CD14-positive monocyte (primary cell): ENCODE results near the gene VWF. TPM values are rescaled to one million over a fixed set of nuclear protein-coding genes. Genes with fewer than 3 reads are reported as not detected.

Source experiments
- DNase-seq, 3 donors: peaks; one replicate each; pipeline ENCODE4 v3.0.0-alpha.2; 2011 to 2022
- H2AFZ ChIP-seq: 2 replicates; pipeline ENCODE4 v1.6.0; 2012; ENCODE audit warnings: mild to moderate bottlenecking, low read depth, low read length, inconsistent platforms; ENCODE audit not compliant: insufficient read depth, poor library complexity, severe bottlenecking
- H3K27ac ChIP-seq, 2 donors: 1 replicate in 1 of 2; 2 replicates in 1 of 2; pipeline ENCODE4 v1.5.1; 2012 to 2013; ENCODE audit warnings: low read length in 2 of 2, control low read depth in 1 of 2, inconsistent platforms in 1 of 2, low read depth in 1 of 2, mild to moderate bottlenecking in 1 of 2
- H3K27me3 ChIP-seq, 2 donors: one replicate each; pipeline versions ENCODE4 v1.6.0 to v1.6.1; 2011 to 2013; ENCODE audit warnings: low read length in 2 of 2; ENCODE audit not compliant: control insufficient read depth in 2 of 2, insufficient read depth in 2 of 2
- H3K36me3 ChIP-seq, 2 donors: replicated peaks in 1 of 2; 1 replicate in 1 of 2; 2 replicates in 1 of 2; pipeline versions ENCODE4 v1.5.1 to v1.6.1; 2012 to 2013; ENCODE audit warnings: low read length in 2 of 2, control low read depth in 1 of 2, inconsistent platforms in 1 of 2, mild to moderate bottlenecking in 1 of 2; ENCODE audit not compliant: insufficient read depth in 2 of 2, control insufficient read depth in 1 of 2
- H3K4me1 ChIP-seq, 2 donors: 1 replicate in 1 of 2; 2 replicates in 1 of 2; pipeline versions ENCODE4 v1.5.1 to v1.6.1; 2012 to 2013; ENCODE audit warnings: low read length in 2 of 2, control low read depth in 1 of 2, inconsistent platforms in 1 of 2, mild to moderate bottlenecking in 1 of 2, moderate library complexity in 1 of 2; ENCODE audit not compliant: insufficient read depth in 2 of 2, control insufficient read depth in 1 of 2
- H3K4me2 ChIP-seq: replicated peaks from 2 replicates; pipeline ENCODE3; 2012; ENCODE audit warnings: low read length, moderate library complexity, mild to moderate bottlenecking; ENCODE audit not compliant: poor library complexity, severe bottlenecking; ENCODE audit errors: extremely low read depth
- H3K4me3 ChIP-seq, 3 experiments: fragments of 200-600 bp in 1 of 3; sonication (generic) in 1 of 3; replicated peaks in 1 of 3; 1 replicate in 2 of 3; 2 replicates in 1 of 3; pipeline ENCODE4 v1.5.1; 2011 to 2013; ENCODE audit warnings: low read length in 3 of 3, mild to moderate bottlenecking in 3 of 3, control low read depth in 2 of 3, low read depth in 2 of 3, inconsistent platforms in 1 of 3, moderate library complexity in 1 of 3
- H3K79me2 ChIP-seq: 2 replicates; pipeline ENCODE4 v1.6.0; 2012; ENCODE audit warnings: mild to moderate bottlenecking, control low read depth, inconsistent platforms, low read length, moderate library complexity; ENCODE audit not compliant: insufficient read depth
- H3K9ac ChIP-seq: 2 replicates; pipeline ENCODE4 v1.6.0; 2017; ENCODE audit warnings: low read length, mild to moderate bottlenecking; ENCODE audit not compliant: insufficient read depth, poor library complexity, severe bottlenecking
- H3K9me3 ChIP-seq, 2 donors: replicated peaks in 1 of 2; 1 replicate in 1 of 2; 2 replicates in 1 of 2; pipeline versions ENCODE4 v1.5.1 to v1.6.1; 2012 to 2013; ENCODE audit warnings: low read length in 2 of 2, control low read depth in 1 of 2; ENCODE audit not compliant: control insufficient read depth in 1 of 2, insufficient read depth in 1 of 2
- H4K20me1 ChIP-seq: 2 replicates; pipeline ENCODE4 v1.6.0; 2012; ENCODE audit warnings: mild to moderate bottlenecking, low read length, control low read depth, moderate library complexity; ENCODE audit not compliant: insufficient read depth
- H3K27ac Mint-ChIP-seq, 7 donors: one replicate each; pipeline ENCODE4 v1.8.0; 2020; ENCODE audit warnings: mild to moderate bottlenecking in 7 of 7, mixed read lengths in 7 of 7, moderate library complexity in 6 of 7, inconsistent platforms in 2 of 7
- H3K27me3 Mint-ChIP-seq, 3 donors: one replicate each; pipeline ENCODE4 v1.8.0; 2021 to 2022; ENCODE audit warnings: low read depth in 3 of 3, mild to moderate bottlenecking in 3 of 3, mixed read lengths in 3 of 3, moderate library complexity in 3 of 3, inconsistent platforms in 1 of 3
- H3K36me3 Mint-ChIP-seq, 2 donors: one replicate each; pipeline ENCODE4 v1.8.0; 2020; ENCODE audit warnings: mixed read lengths in 2 of 2, inconsistent platforms in 1 of 2, mild to moderate bottlenecking in 1 of 2
- H3K4me1 Mint-ChIP-seq: one replicate; pipeline ENCODE4 v1.8.0; 2020; ENCODE audit warnings: mild to moderate bottlenecking, mixed read lengths
- H3K4me3 Mint-ChIP-seq, 2 donors: one replicate each; pipeline ENCODE4 v1.8.0; 2020; ENCODE audit warnings: mild to moderate bottlenecking in 2 of 2, mixed read lengths in 2 of 2, moderate library complexity in 1 of 2
- H3K9me3 Mint-ChIP-seq, 7 donors: one replicate each; pipeline ENCODE4 v1.8.0; 2020 to 2022; ENCODE audit warnings: mixed read lengths in 7 of 7, mild to moderate bottlenecking in 6 of 7, moderate library complexity in 6 of 7, inconsistent platforms in 2 of 7
- WGBS: methylation state at CpG from one replicate; pipeline ENCODE4 v1.1.5; 2013; ENCODE audit warnings: missing lambda C conversion rate; ENCODE audit not compliant: insufficient coverage; 5-methylcytosine and 5-hydroxymethylcytosine counted together
- intact Hi-C, 2 donors: fragments of 100-400 bp; cut with micrococcal nuclease; formaldehyde crosslinking; loops; one replicate each; pipeline versions ENCODE4 v1.15.0 to v1.15.1; 2023
- polyA plus RNA-seq, 3 donors: library from polyadenylated mRNA; depleted of rRNA in 1 of 3; unstranded in 2 of 3; stranded (reverse) in 1 of 3; fragments of 300-500 nt in 2 of 3; fragments of >200 nt in 1 of 3; fragmentation: Illumina TruSeq in 2 of 3; gene quantifications; 1 replicate in 2 of 3; 2 replicates in 1 of 3; pipeline ENCODE4 v1.2.3, GENCODE V29; 2012 to 2021
- TF ChIP-seq, protein P1 (sequence below): fragments of 200-600 bp; IDR thresholded peaks from one replicate; pipeline ENCODE4 v1.8.0; 2022; ENCODE audit warnings: antibody characterized with exemption, mild to moderate bottlenecking

Gene VWF
- polyA plus RNA-seq, 3 donors: 0.17 to 0.49 (median 0.48) TPM

DNA sequence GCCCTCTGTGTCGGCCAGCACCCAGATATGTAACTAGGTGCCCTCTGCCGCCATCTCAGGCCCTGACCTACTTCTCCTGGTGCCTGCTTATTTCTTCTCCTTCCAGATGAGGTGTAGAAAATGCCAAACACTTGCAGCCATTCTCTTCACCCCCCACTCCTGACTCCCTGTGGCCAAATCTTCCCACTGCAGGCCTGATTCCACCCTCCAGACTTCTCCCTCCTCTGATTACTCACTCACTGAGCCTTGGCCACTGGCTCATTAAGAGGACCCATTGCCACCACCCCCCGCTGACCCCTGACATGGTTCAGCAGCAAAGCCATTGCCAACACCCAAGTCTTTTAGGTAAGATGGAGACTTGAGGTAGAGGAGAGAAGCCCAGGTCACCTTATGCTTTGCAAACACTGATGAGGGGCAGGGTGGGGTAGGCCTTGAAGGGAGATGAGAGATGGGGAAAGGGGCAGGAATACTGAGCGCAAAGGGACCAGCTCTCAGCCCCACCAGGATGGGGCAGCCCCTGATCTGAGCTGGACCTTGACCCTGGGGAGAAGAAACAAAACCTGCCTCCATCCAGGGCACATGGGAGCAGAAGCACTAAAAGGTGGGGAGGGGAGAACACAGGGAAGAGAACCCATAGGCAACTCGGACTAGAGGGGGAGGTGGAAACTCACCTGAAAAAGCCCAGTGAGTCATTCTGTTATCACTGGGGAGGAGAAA, 154.3 kb downstream of the VWF start:
- Histone ChIP-seq H3K79me2 (no peaks in the 10 kb centered on the region), H3K36me3 (no peaks in the 10 kb centered on the region), H2AFZ (no peak overlapping the region), H3K4me3 (no peak overlapping the region), H3K27ac (no peak overlapping the region), H3K4me1 (no peaks in the 10 kb centered on the region), H3K9me3 (no peaks in the 10 kb centered on the region), H3K27me3 (no peaks in the 10 kb centered on the region), H3K9ac (no peak overlapping the region), H3K4me2 (no peak overlapping the region), H4K20me1 (no peaks in the 10 kb centered on the region)
- TF ChIP-seq, protein P1, sequence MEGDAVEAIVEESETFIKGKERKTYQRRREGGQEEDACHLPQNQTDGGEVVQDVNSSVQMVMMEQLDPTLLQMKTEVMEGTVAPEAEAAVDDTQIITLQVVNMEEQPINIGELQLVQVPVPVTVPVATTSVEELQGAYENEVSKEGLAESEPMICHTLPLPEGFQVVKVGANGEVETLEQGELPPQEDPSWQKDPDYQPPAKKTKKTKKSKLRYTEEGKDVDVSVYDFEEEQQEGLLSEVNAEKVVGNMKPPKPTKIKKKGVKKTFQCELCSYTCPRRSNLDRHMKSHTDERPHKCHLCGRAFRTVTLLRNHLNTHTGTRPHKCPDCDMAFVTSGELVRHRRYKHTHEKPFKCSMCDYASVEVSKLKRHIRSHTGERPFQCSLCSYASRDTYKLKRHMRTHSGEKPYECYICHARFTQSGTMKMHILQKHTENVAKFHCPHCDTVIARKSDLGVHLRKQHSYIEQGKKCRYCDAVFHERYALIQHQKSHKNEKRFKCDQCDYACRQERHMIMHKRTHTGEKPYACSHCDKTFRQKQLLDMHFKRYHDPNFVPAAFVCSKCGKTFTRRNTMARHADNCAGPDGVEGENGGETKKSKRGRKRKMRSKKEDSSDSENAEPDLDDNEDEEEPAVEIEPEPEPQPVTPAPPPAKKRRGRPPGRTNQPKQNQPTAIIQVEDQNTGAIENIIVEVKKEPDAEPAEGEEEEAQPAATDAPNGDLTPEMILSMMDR: no peak
- Mint-ChIP-seq H3K4me3 (no peak overlapping the region), H3K27me3 (peaks cover 0 to 13% (median 2%) of the 10 kb centered on the region in 3 donors), H3K36me3 (no peaks in the 10 kb centered on the region), H3K4me1 (peaks cover 1% of the 10 kb centered on the region), H3K27ac (peak overlapping the region in 1 of 7 donors; percentile 59), H3K9me3 (peaks cover 0 to 2% (median 0%) of the 10 kb centered on the region in 7 donors)
- DNase-seq: no peak
- intact Hi-C loops: no loop called here
- WGBS: 94% methylated on average over 2 of the region's 5 CpGs

- 97% methylated on average over 14 of the region's 17 CpGs for WGBS
Observed at GRCh38 chr12:5969156-5969973, 155.1 kb downstream of the VWF start.

More at GRCh38 chr12:5969156-5969973, 155.1 kb downstream of the VWF start:
- peaks cover 1% of the 10 kb centered on the region for H3K4me1 Mint-ChIP-seq
- TF ChIP-seq, protein P1: no peak
- no peak for DNase-seq
- Histone ChIP-seq H3K36me3 (no peaks in the 10 kb centered on the region), H3K79me2 (no peaks in the 10 kb centered on the region), H3K4me1 (no peaks in the 10 kb centered on the region), H3K4me3 (no peak overlapping the region), H3K4me2 (no peak overlapping the region), H2AFZ (no peak overlapping the region), H4K20me1 (no peaks in the 10 kb centered on the region), H3K9me3 (no peaks in the 10 kb centered on the region), H3K27ac (no peak overlapping the region), H3K9ac (no peak overlapping the region), H3K27me3 (no peaks in the 10 kb centered on the region)
- H3K27me3 Mint-ChIP-seq: peaks cover 2 to 15% (median 2%) of the 10 kb centered on the region in 3 donors
- H3K9me3 Mint-ChIP-seq: peaks cover 0 to 2% (median 0%) of the 10 kb centered on the region in 7 donors
- H3K4me3 Mint-ChIP-seq: no peak overlapping the region
- H3K27ac Mint-ChIP-seq: peak overlapping the region in 1 of 7 donors; percentile 59
- intact Hi-C loops: no loop called here
- H3K36me3 Mint-ChIP-seq: no peaks in the 10 kb centered on the region
